Medulla oblongata (tissue), 1 donor: Measurements from ENCODE around the gene AUP1.

ENCODE experiments used
- DNase-seq: peaks from one replicate; pipeline ENCODE4 v3.0.0-alpha.2; 2015; ENCODE audit errors: extremely low spot score

The AUP1 gene

DNA sequence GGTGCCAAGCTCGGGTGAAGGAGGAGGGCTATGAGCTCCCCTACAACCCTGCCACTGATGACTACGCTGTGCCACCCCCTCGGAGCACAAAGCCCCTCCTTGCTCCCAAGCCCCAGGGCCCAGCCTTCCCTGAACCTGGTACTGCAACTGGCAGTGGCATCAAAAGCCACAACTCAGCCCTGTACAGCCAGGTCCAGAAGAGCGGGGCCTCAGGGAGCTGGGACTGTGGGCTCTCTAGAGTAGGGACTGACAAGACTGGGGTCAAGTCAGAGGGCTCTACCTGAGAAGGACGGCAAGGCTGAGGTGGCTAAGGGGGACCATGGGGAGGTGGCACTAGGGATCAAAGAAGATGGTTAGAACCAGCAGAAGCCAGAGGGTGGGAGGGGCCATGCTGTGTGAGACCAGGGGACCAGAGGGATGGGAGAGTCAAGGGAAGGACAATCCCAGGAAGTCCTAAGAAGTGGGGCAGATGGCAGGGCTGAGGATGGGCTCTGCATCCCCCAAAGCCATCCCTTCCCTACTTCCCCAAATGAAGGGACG, 27.4 kb upstream of the AUP1 start:
- no peak for DNase-seq

- no peak for DNase-seq
Measured at GRCh38 chr2:74556159-74556558, 26.7 kb upstream of the AUP1 start.

DNA sequence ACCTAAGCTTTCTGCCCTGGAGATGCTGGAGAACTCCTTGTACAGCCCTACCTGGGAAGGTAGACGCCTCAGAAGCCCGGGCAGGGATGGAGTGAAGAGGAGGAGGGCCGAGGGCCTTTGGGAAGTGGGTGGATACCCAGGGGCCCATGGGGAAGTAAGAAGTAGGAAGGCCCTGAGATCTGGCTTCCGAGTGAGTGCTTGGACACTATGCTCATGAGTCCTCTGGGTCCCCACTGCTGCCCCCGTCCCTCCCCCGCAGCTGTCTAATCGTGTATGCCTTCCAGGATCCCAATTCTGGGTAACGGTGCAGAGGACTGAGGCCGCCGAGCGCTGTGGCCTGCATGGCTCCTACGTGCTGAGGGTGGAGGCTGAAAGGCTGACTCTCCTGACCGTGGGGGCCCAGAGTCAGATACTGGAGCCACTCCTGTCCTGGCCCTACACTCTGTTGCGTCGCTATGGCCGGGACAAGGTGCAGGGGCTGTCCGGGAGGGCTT, 26.2 kb upstream of the AUP1 start:
- peak; percentile 54 for DNase-seq

DNA sequence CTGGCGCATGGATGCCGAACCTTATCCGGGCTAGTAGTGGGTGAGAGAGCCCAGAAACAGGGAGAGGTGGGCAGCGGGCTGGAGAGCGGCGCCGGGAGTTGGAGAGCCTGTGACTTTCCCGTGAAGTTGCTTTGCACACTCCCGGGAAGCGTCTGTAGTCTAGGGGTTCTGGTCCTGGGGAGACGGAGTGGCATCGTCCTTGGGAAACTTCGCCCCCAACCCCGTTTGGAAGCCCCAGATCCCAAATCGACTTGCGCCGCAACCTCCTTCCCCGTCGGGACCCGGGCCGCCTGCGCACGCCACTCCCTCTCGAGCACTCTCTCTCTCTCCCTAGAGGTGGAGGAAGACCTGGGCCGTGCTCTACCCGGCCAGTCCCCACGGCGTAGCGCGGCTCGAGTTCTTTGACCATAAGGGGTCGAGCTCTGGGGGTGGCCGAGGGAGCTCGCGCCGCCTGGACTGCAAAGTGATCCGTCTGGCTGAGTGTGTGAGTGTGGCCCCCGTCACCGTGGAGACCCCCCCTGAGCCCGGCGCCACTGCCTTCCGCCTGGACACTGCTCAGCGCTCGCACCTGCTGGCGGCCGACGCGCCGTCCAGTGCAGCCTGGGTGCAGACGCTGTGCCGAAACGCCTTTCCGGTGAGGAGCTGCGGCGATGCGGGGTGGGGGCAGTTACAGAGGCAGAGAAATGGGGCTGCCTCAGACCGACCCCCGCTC, 25.5 kb upstream of the AUP1 start:
- DNase-seq, result no peak

DNA sequence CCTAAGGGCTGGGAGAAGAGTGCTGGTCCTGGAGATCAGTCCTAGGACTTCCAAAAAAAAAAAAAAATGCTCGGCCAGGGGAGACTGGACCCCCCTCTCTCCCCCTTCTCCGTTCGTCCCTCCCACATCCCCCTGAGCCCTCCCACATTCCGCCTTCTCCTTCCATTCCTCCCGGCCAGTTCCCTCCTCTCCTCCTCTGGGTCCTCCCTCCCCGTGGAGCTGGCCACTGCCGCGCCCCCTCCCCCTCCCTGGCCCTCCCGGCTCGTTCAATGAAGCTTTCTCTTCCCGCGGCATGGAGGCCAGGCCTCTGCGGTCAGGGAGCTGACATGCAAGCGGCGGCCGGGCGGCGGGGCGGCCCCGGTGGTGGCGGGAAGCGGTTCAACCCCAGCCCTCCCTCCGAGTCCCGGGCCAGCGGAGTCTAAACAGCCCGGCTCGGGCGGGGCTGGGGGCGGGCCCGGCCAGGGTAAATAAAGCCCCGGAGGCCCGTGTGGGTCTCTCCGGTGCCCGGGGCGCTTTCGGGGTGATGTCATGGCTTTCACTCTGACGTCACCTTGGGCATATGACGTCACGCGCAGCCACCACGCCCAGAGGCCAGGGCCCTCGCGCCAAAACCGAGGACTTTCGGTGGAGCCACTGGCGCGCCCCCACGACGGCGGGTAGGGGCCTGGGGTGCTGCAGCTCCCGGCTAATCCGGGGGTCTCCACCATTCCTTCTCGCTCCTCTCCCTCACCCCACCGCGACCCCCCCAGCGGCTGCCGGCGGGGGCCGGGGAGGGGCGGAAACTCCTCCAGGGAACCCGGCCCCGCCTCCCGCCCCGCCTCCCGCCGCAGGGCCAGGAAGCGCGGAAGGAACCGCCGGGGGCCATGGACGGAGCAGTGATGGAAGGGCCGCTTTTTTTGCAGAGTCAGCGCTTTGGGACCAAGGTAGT, 24.6 kb upstream of the AUP1 start, which contains the start of the genes DOK1 and LOXL3:
Gene DOK1, plus strand, starts transcription at position 829 of the 928 bp plus-strand sequence. Its CDS starts 35 bp downstream, at position 864.
Gene LOXL3, minus strand, starts transcription at position 51 of the 928 bp plus-strand sequence. CDS start 1,308 bp downstream, outside the sequence.
- DNase-seq, result peak; percentile 83

DNA sequence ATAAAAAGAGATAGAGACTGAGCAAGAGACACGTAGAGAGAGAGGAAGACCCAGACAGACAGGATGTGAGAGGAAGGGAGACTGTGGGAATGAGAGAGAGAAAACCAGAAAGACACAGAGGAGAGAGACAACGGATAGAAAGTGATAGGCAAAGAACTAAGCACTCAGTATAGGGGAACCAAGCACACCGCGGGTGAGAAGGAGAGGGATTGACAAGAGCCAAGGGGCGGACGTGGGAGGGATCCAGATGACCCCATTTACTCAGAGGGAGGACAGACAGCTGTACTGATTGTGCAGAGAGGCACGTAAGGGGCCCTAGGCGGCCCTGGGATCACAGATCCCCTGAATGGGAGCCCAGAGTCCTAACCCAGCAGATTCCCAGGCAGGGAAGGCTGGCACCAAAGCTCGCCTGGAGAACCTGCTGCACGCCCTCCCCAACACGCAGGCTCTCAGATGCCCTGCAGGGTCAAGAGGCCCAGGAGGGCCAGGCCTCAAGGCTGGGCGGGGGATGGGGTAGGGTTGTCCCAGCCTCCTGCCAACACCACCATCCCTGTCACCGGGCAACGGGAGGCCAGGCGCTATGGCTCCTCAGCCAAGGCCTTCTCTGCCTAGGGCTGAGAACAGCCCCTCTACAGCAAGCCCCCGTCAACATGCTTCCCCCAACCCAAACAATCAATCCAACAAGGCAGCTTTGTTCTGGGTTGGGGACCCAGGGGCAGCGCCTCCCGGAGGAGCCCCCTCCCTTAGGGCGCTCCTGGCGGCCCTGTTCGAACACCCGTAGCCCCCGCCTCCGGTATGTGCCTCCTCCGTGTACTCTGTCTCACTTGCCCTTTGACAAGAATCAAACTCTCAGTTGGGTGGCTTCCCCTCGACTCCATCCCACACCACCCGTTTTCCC, 23.7 kb upstream of the AUP1 start:
- peak; percentile 22 for DNase-seq

DNA sequence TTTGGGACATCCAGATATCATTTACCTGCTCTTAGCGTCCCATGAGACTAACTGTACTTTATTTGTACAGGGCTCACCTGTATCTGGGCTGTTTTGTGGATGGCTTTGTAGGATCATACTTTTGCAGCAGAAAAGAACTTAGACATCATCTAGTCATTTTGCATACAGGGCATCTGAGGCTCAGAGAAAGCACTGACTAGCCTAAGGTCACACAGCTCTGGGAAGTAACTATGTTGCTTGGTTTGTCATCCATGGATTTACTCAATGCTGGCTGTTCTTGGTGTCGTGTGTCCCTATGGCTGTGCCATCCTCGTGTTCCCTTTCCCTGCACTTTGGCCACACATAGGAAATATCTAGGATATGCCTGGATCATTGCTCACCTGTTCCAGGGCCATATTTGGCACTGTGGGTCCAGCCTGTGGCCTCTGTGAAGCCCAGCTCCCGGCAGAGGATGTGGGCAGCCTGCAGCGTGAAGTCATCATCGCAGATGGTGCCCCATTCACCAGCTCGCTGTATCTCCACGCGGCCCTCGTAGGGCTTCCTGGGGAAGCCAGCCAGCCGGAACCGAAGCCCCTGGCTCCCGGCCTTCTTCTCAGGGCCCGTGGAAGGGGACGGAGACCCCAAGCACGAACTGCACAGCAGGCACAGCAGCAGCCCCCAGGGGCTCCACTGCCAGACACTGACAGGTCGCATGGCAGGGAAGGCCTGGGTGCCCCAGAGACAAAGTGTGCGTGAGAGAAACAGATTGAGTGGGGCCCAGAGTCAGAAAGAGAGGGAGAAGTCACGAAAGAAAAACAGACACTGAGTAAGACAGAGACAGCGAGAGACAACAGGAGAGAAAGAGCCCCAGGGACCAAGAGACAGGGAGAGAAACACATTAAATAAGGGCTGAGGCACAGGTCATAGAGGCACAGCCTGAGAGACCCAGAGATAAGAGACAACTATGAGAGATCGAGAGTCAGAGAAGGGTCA, 22.7 kb upstream of the AUP1 start:
- no peak for DNase-seq

DNA sequence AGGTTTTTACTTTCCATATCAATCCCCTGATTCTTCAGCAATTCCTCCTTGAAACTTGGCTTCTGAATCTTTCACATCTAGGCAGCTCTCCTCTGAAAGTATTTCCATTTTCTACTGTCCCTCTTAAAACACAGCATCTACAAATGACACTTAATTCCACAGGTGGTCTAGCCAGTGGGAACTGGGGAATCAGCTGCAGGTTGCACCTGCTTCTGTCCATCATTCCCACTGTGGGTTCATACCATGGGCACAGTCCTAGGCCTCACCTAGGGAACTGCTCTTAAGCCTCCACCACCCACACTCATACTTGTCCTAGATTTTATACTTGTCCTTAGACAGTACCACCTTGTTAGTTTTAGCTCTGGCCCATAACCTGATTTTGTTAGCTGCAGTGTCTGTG, 22.0 kb upstream of the AUP1 start:
- no peak for DNase-seq

DNA sequence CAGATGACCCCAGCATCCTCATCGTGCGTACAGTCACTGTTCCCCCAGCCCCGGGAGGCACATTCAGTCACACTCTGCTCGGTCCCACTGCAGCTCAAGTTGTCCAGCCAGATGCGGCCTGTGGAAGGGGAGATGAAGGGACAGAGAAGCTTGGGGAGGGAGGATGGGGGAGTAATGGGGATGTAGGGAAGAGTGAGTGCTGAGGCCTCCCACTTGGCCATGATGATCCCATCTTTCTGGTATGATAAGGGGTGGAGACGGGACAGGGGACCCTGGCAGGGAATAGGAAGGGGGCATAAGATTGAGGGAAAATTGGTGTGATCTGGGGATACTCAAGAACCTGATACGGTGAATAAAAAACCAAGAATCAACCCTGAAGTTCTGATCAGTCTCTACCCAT, 20.7 kb upstream of the AUP1 start:
- no peak for DNase-seq

GRCh38 chr2:74548900-74549826, 19.7 kb upstream of the AUP1 start:
- peak; percentile 32 for DNase-seq

- DNase-seq, result no peak
Measured at GRCh38 chr2:74548285-74548899, 18.9 kb upstream of the AUP1 start.

DNA sequence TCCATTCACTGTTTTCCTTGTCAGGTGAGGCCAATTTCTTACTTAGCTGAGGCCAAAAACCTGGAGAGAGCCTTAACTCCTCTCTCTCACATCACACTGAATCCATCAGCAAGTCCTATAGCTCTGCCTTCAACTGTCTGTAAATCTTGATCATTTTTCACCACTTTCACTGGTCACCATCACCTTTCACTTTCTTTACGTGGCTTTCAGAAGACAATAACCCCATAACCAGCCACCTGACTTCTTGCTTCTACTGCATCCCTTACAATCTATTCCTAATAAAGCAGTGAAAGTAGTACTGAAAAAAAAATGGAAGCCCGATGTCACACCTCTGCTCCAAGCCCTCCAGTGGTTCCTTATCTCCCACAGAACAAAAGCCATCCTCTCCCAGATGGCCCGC, 16.5 kb upstream of the AUP1 start:
- no peak for DNase-seq

DNA sequence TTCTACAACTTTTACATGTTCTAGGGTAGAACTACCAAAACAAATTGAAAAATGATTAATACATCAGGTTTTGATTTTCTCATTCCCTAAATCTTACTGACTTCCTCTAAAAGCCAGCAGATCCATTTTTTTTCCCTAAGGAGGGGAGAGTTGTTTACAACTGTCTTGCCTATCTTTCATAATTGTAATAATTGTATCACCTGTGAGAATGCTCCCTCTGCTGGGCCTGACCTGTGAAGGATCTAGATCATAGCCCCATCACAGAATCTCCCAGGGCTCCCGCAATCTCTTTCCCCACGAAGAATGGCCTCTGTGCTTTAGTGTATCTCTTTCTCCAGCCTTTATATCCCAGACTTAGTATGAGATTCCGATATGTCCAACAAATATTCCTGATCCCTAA, 15.1 kb upstream of the AUP1 start:
- DNase-seq, result no peak

DNA sequence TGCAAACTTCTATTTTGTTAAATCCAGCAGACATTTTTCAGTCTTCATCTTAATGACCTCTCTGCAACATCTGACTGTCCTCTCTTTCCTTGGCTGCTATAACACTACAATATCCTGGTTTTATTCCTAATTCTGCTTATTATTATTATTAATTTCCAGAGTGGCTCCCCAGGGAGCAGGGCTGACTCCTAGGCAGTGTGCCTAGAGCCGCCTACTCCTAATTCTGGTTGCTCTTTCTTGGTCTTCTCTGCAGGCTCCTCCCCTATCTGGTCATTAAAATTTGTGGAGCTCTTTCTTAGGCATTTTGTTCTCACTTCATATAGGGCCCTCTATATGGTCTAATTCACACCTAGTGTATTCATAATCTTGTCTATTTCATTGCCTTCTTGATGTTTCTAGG, 13.5 kb upstream of the AUP1 start:
- no peak for DNase-seq

DNA sequence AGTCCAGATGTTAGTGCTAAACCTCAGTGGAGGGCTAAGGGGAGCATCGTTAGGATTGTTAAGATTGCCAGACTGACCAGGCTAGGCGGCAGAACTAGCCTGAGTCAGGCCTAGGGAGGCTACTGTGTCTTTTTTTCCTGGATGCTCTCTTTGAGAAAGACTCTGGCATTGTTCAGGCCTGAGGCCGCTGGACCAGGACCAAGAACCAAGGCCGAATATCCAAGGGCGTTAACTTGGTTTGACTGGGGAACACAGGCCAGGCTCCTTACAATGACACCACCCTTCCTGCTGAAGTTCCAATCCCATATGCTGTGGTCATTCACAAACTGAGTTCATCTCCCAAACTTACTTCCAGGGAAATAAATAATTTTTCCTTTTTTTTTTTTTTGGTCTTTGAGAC, 10.8 kb upstream of the AUP1 start:
- no peak for DNase-seq

DNA sequence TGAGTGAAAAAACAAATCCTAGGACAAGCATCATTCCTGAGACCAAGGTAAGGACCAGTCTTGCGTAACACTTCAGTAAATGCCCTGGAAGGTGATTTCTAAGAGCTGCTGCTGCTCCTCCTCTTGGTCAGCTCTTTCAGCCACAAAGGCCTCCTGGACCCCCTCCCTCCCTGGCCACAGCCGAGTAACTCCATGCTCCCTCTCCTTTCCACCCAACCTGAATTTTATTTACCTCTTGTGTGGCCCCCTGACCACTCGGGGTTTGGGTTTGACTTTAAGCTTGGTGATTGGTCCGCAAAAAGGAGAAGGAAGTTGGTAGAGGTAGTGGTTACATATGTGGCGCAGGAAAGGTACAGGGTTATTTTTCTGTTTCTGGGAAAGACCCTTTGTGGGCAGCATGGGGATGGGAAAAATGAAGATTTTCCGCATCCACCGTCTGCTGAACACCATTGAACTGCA, 9.4 kb upstream of the AUP1 start:
- no peak for DNase-seq

- no peak for DNase-seq
Measured at GRCh38 chr2:74537140-74537539, 7.6 kb upstream of the AUP1 start.

- DNase-seq, result no peak
Measured at GRCh38 chr2:74536166-74536950, 6.9 kb upstream of the AUP1 start.
